Psoas muscle (tissue), 8 donors: ENCODE data around the gene MBP. TPM values are rescaled to one million over a fixed set of nuclear protein-coding genes. Genes with fewer than 3 reads are reported as not detected.

Experiments
- ATAC-seq, 4 donors: fragments of 200-7000 bp; cut with Tn5 transposase; one replicate each; pipeline ENCODE4 v1.9.1; 2020; ENCODE audit warnings: moderate library complexity in 3 of 4, mild to moderate bottlenecking in 2 of 4
- DNase-seq, 2 donors: peaks; one replicate each; pipeline ENCODE4 v3.0.0-alpha.2; 2020
- H3K27ac ChIP-seq: fragments of 200-600 bp; one replicate; pipeline ENCODE4 v1.8.0; 2022
- H3K27me3 ChIP-seq, 3 donors: fragments of 200-600 bp in 1 of 3; one replicate each; pipeline versions ENCODE4 v1.6.1 to v1.8.0; 2013 to 2022; ENCODE audit warnings: low read length in 2 of 3, mild to moderate bottlenecking in 2 of 3, moderate library complexity in 1 of 3; ENCODE audit not compliant: insufficient read depth in 3 of 3
- H3K36me3 ChIP-seq, 2 donors: fragments of 200-600 bp in 1 of 2; one replicate each; pipeline versions ENCODE4 v1.6.1 to v1.8.0; 2013 to 2022; ENCODE audit warnings: low read depth in 1 of 2, mild to moderate bottlenecking in 1 of 2, moderate library complexity in 1 of 2; ENCODE audit not compliant: insufficient read depth in 1 of 2
- H3K4me1 ChIP-seq: fragments of 200-600 bp; one replicate; pipeline ENCODE4 v1.8.0; 2022
- H3K4me3 ChIP-seq: fragments of 200-600 bp; one replicate; pipeline ENCODE4 v1.8.0; 2022; ENCODE audit warnings: mild to moderate bottlenecking
- H3K9me3 ChIP-seq: fragments of 200-600 bp; one replicate; pipeline ENCODE4 v1.8.0; 2022
- WGBS, 3 donors: extraction: QIAGEN DNeasy Blood & Tissue Kit; methylation state at CpG; one replicate each; pipeline versions ENCODE4 v1.1.6 to v1.1.7; 2013; 5-methylcytosine and 5-hydroxymethylcytosine counted together
- intact Hi-C, 2 donors: fragments of 100-400 bp; cut with DNase I; formaldehyde crosslinking; loops; one replicate each; pipeline versions ENCODE4 v1.11.0 to v1.14.2; 2022
- polyA plus RNA-seq, 3 donors: library from polyadenylated mRNA; stranded (reverse); fragments of 200-250 nt; gene quantifications; one replicate each; pipeline ENCODE4 v1.2.3, GENCODE V29; 2013
- total RNA-seq, 4 donors: library from RNA; stranded (reverse); fragmentation: NEBNext Ultra II Directional in 2 of 4; extraction: Animal tissue kit (Norgen Biotek cat#: 25700) in 2 of 4; gene quantifications; one replicate each; pipeline versions ENCODE4 v1.2.1 to v1.2.4, GENCODE V29; 2021 to 2023
- TF ChIP-seq, protein P1 (sequence below): fragments of 200-600 bp; IDR thresholded peaks from one replicate; pipeline ENCODE4 v1.8.0; 2022; ENCODE audit warnings: antibody characterized with exemption
- donor health status: healthy with polysubstance abuse.
- donor health status: DM: no; HTN: no; CAD: no; lungs with moderate emphysema.
- donor health status: Bipolar disorder and iron deficiency.
- donor health status: healthy.
- donor health status: DM: yes; HTN: yes; CAD: no.
- donor health status: DM: no; HTN: no; CAD: no.
- donor health status: DM: no; HTN: no; CAD: no.
- donor health status: DM: yes; HTN: yes; CAD: no.

Gene MBP
- total and polyA plus RNA-seq, 7 donors, result 16.4 to 88.2 (median 51.6) TPM

DNA sequence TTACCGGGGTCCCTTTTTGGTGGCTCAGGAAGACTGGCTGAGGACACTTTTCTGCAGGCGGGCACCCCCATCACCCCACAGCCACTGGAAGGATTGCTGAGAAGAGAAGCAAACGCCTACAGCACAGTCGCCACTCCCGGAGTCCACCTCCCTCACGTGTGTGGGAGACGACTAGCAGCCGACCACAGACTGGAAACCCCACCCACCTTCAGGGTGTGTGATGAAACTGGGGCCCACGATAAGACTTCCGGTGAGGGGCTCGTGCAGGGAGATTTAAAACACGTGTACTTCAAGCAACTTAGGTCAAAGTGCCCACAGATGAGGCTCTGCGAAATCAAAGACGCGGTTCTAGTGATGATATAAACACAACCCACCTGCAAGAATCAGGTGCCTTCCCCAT lies 26.3 kb downstream of the MBP start:
- no peaks in the 10 kb centered on the region for H3K9me3 ChIP-seq
- TF ChIP-seq, protein P1, sequence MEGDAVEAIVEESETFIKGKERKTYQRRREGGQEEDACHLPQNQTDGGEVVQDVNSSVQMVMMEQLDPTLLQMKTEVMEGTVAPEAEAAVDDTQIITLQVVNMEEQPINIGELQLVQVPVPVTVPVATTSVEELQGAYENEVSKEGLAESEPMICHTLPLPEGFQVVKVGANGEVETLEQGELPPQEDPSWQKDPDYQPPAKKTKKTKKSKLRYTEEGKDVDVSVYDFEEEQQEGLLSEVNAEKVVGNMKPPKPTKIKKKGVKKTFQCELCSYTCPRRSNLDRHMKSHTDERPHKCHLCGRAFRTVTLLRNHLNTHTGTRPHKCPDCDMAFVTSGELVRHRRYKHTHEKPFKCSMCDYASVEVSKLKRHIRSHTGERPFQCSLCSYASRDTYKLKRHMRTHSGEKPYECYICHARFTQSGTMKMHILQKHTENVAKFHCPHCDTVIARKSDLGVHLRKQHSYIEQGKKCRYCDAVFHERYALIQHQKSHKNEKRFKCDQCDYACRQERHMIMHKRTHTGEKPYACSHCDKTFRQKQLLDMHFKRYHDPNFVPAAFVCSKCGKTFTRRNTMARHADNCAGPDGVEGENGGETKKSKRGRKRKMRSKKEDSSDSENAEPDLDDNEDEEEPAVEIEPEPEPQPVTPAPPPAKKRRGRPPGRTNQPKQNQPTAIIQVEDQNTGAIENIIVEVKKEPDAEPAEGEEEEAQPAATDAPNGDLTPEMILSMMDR, result no peak
- H3K4me3 ChIP-seq, result no peak overlapping the region
- 81 to 88% (median 81%) methylated on average over 15 of the region's 15 CpGs for WGBS, 3 donors
- peaks cover 0 to 7% of the 10 kb centered on the region in 2 donors for H3K36me3 ChIP-seq
- DNase-seq (peak in 1 of 2 donors; percentile 48), ATAC-seq (no peak)
- peak overlapping the region; percentile 83 for H3K27ac ChIP-seq
- intact Hi-C loops, result no loop called here
- H3K4me1 ChIP-seq, result peaks cover 76% of the 10 kb centered on the region
- H3K27me3 ChIP-seq, result no peaks in the 10 kb centered on the region

DNA sequence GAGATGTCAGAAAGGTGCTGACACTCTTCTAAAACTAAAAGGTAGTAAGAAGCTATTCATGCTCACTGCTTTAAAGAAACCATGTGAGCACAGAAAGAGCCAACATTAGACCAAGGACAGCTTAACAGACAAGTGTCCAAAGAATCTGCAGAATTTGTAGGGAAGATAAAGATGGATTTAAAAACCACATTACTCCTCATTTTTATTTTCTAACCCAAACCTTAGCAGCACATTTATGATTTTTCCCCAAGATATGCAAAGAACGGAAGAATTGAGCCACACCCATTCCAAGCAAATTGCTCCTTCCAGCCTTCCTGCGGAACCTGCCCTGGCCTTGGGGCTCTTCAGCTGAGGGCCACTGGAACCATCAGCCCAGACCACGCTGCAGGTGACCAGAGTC lies 26.9 kb downstream of the MBP start:
- H3K27ac ChIP-seq, result peak overlapping the region; percentile 83
- no peaks in the 10 kb centered on the region for H3K9me3 ChIP-seq
- peaks cover 76% of the 10 kb centered on the region for H3K4me1 ChIP-seq
- H3K27me3 ChIP-seq, result no peaks in the 10 kb centered on the region
- 87 to 95% (median 91%) methylated on average over 3 of the region's 3 CpGs for WGBS, 3 donors
- intact Hi-C loops, result no loop called here
- no peak for DNase-seq
- peaks cover 0 to 7% of the 10 kb centered on the region in 2 donors for H3K36me3 ChIP-seq
- TF ChIP-seq, protein P1, result no peak
- no peak overlapping the region for H3K4me3 ChIP-seq
- ATAC-seq, result no peak

DNA sequence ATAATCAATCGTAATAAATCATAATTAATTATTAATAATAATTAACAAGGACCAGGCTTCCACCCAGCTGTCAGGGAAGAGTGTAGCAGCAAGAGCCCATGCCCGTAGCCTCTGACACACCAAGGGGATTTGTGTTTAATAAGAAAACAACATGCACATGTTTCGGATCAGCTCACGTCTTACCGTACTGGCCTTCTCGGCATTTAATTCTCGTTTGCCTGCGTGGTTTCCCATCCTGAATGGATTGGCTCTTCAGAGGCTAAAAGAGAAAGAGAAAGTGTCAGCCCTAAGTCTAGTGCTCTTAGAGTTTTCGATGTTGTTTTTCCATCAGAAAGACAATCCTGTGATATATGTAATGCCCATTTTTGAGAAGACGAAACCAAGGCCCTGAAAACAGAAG lies 27.6 kb downstream of the MBP start:
- intact Hi-C loops, result no loop called here
- H3K4me1 ChIP-seq, result peaks cover 74% of the 10 kb centered on the region
- H3K27me3 ChIP-seq, result no peaks in the 10 kb centered on the region
- DNase-seq (no peak), ATAC-seq (no peak)
- peaks cover 0 to 7% of the 10 kb centered on the region in 2 donors for H3K36me3 ChIP-seq
- TF ChIP-seq, protein P1, result no peak
- peak overlapping the region; percentile 86 for H3K27ac ChIP-seq
- no peak overlapping the region for H3K4me3 ChIP-seq
- 85 to 91% (median 86%) methylated on average over 10 of the region's 10 CpGs for WGBS, 3 donors
- H3K9me3 ChIP-seq, result no peaks in the 10 kb centered on the region

DNA sequence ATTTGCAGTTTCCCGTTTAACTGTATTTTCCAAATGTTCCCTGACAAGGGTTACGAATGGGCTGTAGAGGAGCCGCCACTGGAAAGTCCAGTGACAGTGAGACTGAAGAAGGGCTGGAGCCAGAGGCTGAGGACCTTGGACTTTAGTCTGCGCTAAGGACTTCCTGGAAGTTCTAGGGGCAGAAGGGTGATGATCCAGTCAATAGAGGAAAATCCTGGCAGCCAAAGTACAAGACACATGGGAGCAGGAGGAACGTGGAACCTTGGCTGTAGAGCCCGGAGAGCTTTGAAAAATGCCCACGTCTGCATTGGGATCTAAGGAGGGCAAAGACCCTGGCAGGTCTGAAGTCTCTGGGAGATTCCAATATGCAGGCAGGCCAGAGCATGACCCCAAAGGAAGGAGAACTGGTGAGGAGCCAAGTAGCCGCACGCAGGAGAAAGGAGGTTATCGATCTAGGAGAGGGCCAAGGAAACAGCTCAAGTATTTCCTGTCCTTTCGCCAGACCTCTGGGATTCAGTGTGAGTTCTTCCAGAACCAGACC lies 28.5 kb downstream of the MBP start:
- TF ChIP-seq, protein P1, result no peak
- peaks cover 66% of the 10 kb centered on the region for H3K4me1 ChIP-seq
- H3K27me3 ChIP-seq, result no peaks in the 10 kb centered on the region
- DNase-seq, result peak in 1 of 2 donors; percentile 45
- intact Hi-C loops, result no loop called here
- H3K27ac ChIP-seq, result peak overlapping the region; percentile 86
- H3K9me3 ChIP-seq, result no peaks in the 10 kb centered on the region
- H3K4me3 ChIP-seq, result no peak overlapping the region
- peaks cover 0 to 7% of the 10 kb centered on the region in 2 donors for H3K36me3 ChIP-seq
- WGBS, 3 donors, result 43 to 60% (median 55%) methylated on average over 11 of the region's 11 CpGs
- no peak for ATAC-seq
